Kidney epithelial cell (primary cell): ENCODE measurements around the gene SSNA1. TPM values are rescaled to one million over a fixed set of nuclear protein-coding genes. Genes with fewer than 3 reads are reported as not detected.
A peak's percentile ranks its signal among the peaks of the same experiment; 100 is the strongest.

ENCODE experiments used
- DNase-seq: peaks from one replicate; pipeline ENCODE4 v3.0.0-alpha.2; 2010; ENCODE audit warnings: low read depth
- H3K27me3 ChIP-seq: 2 replicates; pipeline ENCODE4 v1.6.0; 2011; ENCODE audit warnings: low read length; ENCODE audit not compliant: control insufficient read depth, insufficient read depth
- H3K36me3 ChIP-seq: 2 replicates; pipeline ENCODE4 v1.5.1; 2011; ENCODE audit warnings: low read length; ENCODE audit not compliant: control insufficient read depth, insufficient read depth
- H3K4me3 ChIP-seq: 2 replicates; pipeline ENCODE4 v1.5.1; 2011; ENCODE audit warnings: low read depth, mild to moderate bottlenecking, control low read depth, low read length
- CTCF ChIP-seq: IDR thresholded peaks from 2 replicates; pipeline ENCODE4 v1.5.1; 2011; ENCODE audit warnings: mild to moderate bottlenecking, moderate library complexity, low read length, control low read depth, inconsistent platforms; ENCODE audit not compliant: insufficient read depth, poor library complexity, severe bottlenecking
- total RNA-seq: library from RNA; depleted of rRNA; stranded (reverse); fragments of >200 nt; gene quantifications from 2 replicates; pipeline ENCODE4 v1.2.3, GENCODE V29; 2015

Gene SSNA1
- total RNA-seq, 1 donor from 2014 or later, result 95.1 TPM

GRCh38 chr9:137185921-137186320 lies 2.6 kb upstream of the SSNA1 start:
- H3K36me3 ChIP-seq, result no peaks in the 10 kb centered on the region
- no peak for DNase-seq
- no peak overlapping the region for H3K4me3 ChIP-seq
- H3K27me3 ChIP-seq, result no peaks in the 10 kb centered on the region
- no peak for TF ChIP-seq CTCF

GRCh38 chr9:137186385-137186784 lies 2.1 kb upstream of the SSNA1 start:
- Histone ChIP-seq H3K27me3 (no peaks in the 10 kb centered on the region), H3K4me3 (no peak overlapping the region), H3K36me3 (no peaks in the 10 kb centered on the region)
- no peak for DNase-seq
- no peak for TF ChIP-seq CTCF

DNA sequence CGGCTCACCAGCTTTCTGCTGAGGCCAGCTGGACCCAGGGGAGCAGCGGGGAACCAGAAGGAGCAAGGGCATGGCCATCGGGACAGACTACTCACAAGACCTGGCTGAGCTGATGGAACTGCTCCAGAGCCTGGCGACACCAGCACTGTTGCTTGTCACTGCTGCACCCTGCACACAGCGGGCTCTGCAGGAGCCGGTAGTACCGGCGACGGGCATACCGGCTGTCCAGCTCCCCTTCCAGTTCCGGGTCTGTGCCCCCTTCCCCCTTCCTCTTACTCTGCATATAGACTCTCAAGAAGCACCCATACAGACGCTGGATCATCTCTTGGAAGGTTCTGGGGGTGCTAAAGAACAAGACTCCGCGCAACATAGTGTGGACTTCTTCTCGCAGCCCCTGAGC lies 1.1 kb upstream of the SSNA1 start:
- no peak for TF ChIP-seq CTCF
- Histone ChIP-seq H3K36me3 (no peaks in the 10 kb centered on the region), H3K27me3 (no peaks in the 10 kb centered on the region), H3K4me3 (peak overlapping the region; percentile 88)
- no peak for DNase-seq

DNA sequence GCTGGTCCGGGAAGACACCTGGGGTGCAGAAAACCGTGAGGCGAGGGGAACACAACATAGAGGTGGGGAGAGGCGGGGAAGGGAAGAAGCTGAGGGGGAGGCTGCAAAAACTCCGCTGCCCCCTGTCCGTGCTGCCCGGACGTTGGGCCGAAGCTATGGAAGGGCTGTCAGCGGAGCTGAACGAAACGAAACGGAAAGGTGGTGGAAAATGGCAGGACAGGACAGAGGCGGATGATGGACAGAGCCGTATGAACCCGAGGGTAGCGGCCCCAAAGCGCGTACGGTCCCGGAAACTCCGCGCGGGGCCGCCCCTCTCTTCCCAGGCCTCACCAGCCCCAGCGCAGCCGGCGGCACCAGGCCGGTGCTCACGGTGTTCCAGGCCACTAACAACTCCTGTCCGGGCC lies 388 bp upstream of the SSNA1 start:
- H3K27me3 ChIP-seq, result no peaks in the 10 kb centered on the region
- no peaks in the 10 kb centered on the region for H3K36me3 ChIP-seq

GRCh38 chr9:137189297-137190295 lies 1.1 kb downstream of the SSNA1 start:
- Histone ChIP-seq H3K27me3 (no peaks in the 10 kb centered on the region), H3K36me3 (no peaks in the 10 kb centered on the region), H3K4me3 (peak overlapping the region; percentile 88)
- no peak for DNase-seq
- TF ChIP-seq CTCF, result no peak

More for the DNA sequence above, 388 bp upstream of the SSNA1 start:
- H3K4me3 ChIP-seq, result peak overlapping the region; percentile 88
- TF ChIP-seq CTCF, result no peak
- no peak for DNase-seq
